CD4-positive, alpha-beta T cell treated with Interferon alpha-2 for 1 hour (primary cell): ENCODE data around the gene CD86.

Experiments used
- DNase-seq, 2 donors: peaks; one replicate each; pipeline ENCODE4 v3.0.0-alpha.2; 2020 to 2022

CD86 gene

DNA sequence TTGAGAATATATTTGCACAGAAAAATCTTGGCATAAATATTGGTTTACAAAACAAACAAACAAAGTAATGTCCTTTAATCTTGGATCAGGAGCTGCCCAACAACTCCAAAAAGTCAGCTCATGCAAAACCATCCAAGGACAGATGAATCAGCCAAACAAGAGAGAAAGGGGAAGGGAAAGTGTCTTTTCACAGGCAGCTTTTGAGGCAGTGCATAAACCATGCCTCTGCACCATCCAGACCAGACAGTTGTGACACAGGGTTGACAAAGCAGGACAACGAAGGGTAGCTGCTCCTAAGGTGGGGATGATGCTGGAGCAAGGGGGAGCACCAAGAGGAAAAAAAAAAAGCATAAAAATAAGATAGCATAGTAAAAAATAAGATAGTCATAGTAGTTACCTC, 8.7 kb downstream of the CD86 start:
- DNase-seq: no peak

- peak in 1 of 2 donors; percentile 37 for DNase-seq
Measured at GRCh38 chr3:122064326-122064725, 9.2 kb downstream of the CD86 start.

DNA sequence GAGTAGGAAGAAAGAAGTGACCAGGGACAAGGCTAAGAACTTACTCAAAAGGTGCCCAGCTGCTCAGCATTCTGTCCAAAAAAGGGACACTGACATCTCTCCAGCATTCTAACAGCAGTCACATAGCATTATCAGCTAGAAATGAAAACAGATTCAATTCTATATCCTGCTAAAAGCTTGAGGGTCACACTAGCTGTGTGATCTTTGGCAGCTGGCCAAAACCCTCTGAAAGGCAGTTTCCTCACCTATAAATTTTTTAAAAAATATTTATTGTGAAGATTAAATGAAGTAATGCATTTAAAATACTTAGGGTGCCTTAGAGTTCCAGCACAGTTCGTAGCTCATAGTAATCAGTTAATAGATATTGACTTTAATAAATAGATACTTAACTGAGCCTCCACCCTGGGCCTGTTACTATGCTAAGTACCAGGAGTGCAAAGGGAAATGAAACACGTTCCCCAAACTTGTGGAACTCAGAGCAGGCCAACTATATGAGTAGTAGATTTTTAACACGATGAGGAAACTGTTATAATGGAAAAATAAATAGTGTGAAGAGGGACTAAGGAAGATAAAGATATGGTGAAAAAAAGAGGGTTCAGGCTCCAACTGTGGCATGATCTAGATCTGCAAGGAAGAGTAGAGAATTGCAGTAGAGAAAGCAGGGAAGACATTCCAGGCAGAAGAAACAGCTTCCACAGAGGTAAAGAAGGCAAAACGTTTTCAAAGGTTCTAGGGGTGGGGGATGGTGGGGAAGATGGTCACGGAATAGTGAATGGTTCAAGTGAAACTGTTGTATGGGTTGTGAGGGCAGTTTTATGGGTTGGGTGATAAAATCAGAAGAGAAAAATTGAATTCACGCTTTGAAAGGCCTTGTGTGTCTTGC, 11.4 kb downstream of the CD86 start:
- no peak for DNase-seq

- DNase-seq: no peak
Measured at GRCh38 chr3:122067214-122067550, 12.0 kb downstream of the CD86 start.

DNA sequence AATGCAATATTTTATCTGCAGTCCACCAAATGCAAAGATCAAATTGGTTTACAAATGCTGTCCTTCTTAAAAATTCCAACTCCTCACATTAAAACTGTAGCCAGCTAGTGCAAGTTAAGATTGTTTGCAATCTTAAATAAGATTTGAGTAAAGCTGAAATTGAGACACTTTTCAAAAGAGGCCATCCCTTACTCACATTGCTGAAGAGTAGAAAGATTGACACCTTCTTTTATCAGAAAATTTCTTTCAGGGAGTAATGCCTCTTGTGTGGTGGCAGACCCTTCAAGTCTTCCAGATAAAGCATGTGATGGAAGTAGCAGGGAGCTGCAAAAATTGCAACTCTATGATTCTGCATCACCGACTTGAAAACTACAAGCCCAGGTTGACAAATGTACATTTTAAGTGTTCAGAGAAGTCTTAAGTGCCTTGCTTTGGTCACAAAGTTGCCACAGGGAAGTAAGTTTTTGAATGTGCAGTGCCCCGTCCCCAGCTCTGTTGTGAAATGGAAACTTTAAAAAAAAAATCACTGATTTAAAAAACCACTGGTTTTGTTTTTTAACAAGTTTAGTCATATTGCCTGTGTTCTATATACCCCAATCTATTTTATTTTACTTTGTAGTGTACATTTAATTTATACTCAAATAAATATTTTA, 12.6 kb downstream of the CD86 start:
- DNase-seq: no peak

GRCh38 chr3:122074621-122075265, 19.6 kb downstream of the CD86 start:
- peak; percentile 24 to 48 for DNase-seq

- DNase-seq: peak in 1 of 2 donors; percentile 19
Measured at GRCh38 chr3:122076491-122077292, 21.5 kb downstream of the CD86 start.

DNA sequence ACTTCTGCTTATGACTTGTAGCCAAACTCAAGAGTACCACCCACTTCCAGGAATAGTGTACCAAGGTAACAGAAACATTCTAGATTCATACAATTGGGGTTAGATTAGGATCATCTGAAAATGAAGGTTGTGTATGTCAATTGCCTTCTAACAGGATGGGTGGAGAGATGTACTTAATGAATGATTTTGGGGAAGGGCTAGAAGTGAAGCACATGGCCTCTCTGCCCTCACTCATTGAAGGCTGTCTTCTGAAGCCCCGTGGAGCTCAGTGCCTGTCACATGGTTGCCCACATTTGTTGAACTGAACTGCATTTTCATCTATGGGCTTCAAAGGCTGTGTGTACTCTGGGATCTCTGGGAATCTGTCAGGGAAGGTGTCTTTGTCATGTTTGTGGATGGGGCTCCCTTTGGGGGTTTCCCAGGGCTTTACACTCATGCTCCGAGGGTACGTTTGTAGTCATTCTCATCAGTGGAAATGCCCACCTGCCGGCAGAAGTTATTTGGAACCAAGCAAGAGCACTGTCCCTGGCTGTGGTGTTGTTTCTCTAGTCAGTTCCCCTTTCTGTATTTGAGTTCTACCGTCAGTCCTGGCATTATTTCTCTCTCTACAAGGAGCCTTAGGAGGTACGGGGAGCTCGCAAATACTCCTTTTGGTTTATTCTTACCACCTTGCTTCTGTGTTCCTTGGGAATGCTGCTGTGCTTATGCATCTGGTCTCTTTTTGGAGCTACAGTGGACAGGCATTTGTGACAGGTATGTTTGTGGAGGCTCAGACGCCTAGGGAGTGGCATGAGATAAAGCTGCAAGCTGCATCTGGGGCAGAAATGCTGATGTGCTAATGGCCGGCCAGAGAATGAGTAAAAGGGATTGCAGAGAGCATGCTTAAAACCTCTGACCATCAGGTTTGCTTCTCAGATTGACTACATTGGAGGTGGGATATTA, 22.4 kb downstream of the CD86 start:
- DNase-seq: peak in 1 of 2 donors; percentile 48

GRCh38 chr3:122078235-122078935, 23.2 kb downstream of the CD86 start:
- no peak for DNase-seq

GRCh38 chr3:122079524-122080206, 24.5 kb downstream of the CD86 start:
- no peak for DNase-seq

DNA sequence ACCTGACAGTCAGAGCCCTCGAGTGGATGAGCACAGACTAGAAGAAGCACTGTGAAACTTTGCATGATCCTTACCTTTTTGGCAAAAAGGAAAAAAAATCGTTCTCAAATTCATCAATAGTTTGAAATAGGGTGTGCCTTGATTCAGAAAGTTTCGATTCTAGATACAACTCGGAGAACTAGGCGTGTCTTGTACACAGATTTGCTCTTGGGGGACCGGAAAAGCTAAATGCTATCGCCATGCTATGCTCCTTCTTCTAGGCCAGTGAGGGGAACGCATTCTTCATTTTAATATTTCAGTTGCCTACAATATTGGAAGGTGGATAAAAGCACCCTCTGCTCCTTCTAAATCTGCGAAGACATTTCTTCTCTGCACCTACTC, 25.0 kb downstream of the CD86 start:
- no peak for DNase-seq

DNA sequence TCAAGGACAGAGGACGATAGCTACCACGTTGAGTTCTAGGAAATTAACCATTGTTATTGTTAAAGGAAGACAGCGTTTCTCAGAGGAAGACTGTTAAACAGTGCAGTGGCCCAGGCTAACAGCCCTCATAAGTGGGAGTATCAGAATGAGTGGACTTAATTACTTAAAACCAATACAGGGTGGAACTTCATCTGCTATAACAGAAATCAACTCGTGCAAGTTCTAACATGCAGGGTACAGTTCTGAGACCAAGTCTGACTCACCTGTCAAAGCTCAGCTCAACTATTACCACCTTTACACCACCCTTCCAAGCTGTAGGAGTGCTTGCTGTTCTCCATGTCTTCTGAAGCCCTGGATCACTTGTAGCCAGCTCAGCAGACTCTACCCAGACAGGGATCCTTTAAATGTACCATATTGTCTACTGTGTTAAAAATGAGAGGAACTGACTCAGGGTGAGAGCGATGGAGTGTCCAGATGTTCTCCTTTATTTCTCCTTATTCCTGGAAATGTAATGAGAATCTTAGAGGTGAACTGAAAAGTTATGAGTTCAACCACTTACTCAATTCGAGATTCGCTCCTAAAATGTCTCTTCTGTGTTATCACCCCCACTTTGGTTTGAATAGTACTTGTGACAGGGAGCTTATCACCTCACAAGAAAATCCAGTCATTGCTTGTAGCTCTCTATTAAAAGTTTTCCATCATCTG, 26.5 kb downstream of the CD86 start:
- DNase-seq: no peak

DNA sequence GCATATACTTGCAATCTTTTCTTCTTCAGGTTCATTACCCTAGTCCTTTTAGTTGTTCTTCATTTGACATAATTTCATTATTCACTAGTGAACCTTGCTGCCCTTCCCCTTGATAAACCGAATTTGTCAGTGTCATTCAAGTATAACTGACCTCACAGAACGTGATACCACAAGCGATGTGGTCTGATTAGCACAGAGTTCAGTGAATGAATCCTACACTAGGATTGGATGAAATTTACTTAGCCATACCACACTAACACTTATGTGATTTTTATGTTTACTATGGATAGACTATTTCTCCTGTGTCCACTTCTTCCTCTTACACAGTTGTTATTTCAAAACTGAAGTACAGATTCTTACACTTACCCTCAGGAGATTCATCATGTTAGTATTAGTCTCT, 27.2 kb downstream of the CD86 start:
- DNase-seq: no peak

DNA sequence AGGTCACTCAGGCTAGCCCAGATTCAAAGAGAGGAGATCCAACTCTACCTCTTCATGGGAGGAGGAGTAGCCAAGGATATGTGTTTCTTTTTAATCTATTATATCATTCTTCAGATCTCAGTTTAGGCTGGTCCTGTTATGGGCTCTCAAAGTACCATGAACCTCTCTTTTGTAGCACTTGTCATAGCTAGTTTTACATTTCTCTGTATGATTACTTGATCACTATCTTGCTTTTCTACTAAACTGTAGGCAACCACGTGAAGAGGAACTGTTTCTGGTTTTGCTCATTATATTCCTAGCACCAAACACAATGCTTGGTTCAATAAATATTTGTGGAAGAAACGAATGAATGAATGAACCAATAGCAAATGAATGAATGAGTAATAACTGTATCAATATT, 29.6 kb downstream of the CD86 start:
- DNase-seq: no peak

DNA sequence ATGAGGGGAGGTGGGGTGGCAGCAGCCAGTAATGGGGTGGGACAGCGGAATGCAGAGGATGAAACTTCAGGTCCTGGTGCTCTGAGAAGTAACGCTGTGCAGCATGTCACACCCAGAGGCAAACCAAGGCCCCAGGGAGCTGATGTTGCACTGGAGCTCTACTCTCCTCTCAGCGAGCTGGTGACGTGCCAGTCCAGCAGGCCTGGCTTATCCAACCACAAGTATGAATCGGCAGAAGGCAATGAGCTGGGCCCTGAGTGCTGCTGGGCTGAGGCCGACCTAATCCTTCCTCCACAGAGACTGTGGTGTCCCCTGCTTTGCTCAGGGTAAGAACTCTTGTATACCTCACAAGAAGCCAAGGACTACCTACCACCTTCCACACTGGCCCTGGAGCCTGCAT, 30.5 kb downstream of the CD86 start:
- DNase-seq: no peak

GRCh38 chr3:122088531-122088930, 33.4 kb downstream of the CD86 start:
- no peak for DNase-seq

DNA sequence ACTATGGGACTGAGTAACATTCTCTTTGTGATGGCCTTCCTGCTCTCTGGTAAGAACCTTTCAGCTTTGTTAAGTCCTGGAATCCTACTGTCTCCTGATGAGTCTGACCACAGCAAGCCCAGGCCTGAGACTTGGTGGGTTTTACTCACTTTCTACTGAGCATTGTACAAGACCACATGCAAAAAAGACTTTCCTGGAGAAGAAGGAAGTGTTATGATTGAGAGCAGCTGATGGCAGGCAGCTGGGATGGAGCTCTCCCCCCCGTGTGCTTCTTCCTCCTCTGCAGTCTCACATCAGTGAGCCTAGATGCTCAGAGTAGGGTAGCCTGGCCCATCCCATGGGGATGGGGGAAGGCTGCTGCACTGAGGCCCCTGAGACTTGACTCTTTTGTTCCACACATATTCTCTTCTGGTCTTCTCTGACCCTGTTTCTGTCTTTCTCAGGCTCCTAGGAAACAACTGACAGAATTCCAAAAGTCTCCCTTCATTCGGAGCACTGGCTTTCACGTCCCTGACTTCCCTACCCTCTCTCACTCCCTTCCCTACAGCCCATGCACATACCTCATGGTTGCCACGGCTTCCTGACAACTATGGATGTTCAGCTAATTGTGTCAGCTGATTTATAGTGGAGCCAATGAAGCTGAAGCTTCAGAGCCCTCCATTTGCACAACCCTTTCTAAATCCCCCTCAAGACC, 36.6 kb downstream of the CD86 start:
- DNase-seq: no peak

GRCh38 chr3:122092460-122093165, 37.5 kb downstream of the CD86 start:
- peak; percentile 49 to 52 for DNase-seq

DNA sequence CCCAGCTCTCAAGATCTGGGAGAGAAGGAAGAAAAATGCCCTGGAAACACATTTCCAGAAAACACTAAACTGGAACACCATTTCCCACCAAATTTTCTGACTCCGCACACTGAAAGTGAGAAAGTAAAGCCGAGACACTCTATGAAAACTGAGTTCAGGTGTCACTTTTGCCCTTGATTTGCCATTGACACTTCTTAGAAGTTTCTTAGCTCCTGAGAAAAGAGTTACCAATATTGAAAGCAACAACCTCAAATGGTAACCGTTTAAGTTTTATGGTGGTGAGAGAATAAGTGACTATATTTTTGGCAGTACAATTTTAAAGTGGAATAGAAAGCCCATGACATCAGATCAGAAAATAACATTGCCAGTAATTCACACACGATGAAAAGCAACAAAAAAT, 39.0 kb downstream of the CD86 start:
- no peak for DNase-seq
